GM19468 (cell line): Measurements from ENCODE around the gene SLC31A1.

Source experiments
- ATAC-seq: cut with Tn5 transposase; IDR thresholded peaks from one replicate; pipeline ENCODE4 v1.9.1; 2021; ENCODE audit warnings: mild to moderate bottlenecking, moderate library complexity, moderate number of reproducible peaks; ENCODE audit not compliant: unreplicated experiment; ENCODE audit errors: extremely low read depth

SLC31A1 gene

GRCh38 chr9:113298924-113299770 lies 77.8 kb downstream of the SLC31A1 start:
- ATAC-seq = no peak

GRCh38 chr9:113299800-113300292 lies 78.5 kb downstream of the SLC31A1 start:
- no peak for ATAC-seq

- no peak for ATAC-seq
These were observed 80.2 kb downstream of the SLC31A1 start for GRCh38 chr9:113301548-113301947.

- ATAC-seq = no peak
These were observed 81.6 kb downstream of the SLC31A1 start, which contains the start of gene RNF183 for GRCh38 chr9:113302792-113303418. TSS of gene RNF183 (minus strand) at chr9:113303376. CDS start at chr9:113298184, 5,192 bp downstream.

- ATAC-seq = no peak
These were observed 85.2 kb downstream of the SLC31A1 start for GRCh38 chr9:113306566-113306965.

GRCh38 chr9:113307396-113307975 lies 86.1 kb downstream of the SLC31A1 start:
- ATAC-seq = no peak

GRCh38 chr9:113309204-113309813 lies 88.0 kb downstream of the SLC31A1 start:
- ATAC-seq = no peak

GRCh38 chr9:113310538-113310937 lies 89.2 kb downstream of the SLC31A1 start:
- ATAC-seq = no peak

GRCh38 chr9:113311961-113312360 lies 90.6 kb downstream of the SLC31A1 start:
- no peak for ATAC-seq

GRCh38 chr9:113313261-113313660 lies 91.9 kb downstream of the SLC31A1 start:
- ATAC-seq = no peak
